Panc1 (cell line): Measurements from ENCODE around the gene CHRDL2. TPM values are rescaled to one million over a fixed set of nuclear protein-coding genes. Genes with fewer than 3 reads are reported as not detected.

Source experiments
- ATAC-seq: fragments of 200-7000 bp; cut with Tn5 transposase; 2 replicates; pipeline ENCODE4 v1.9.1; 2020; ENCODE audit warnings: mild to moderate bottlenecking, moderate library complexity
- BruUV-seq: library from RNA; stranded (reverse); fragments of 400-500 nt; replicated peaks from 2 replicates; lab custom pipeline; 2021; lab: Mats Ljungman, UMichigan
- CTCF ChIA-PET: fragments of 300-600 bp; sonication (Branson Sonifier 250); formaldehyde crosslinking; loops from one replicate; lab custom pipeline; 2022; ENCODE audit warnings: antibody characterized with exemption; lab: Charles Lee
- POLR2A ChIA-PET: fragments of 300-600 bp; sonication (Branson Sonifier 250); formaldehyde crosslinking; loops from one replicate; lab custom pipeline; 2022; ENCODE audit warnings: antibody characterized with exemption; lab: Charles Lee
- DNase-seq: peaks from one replicate; pipeline ENCODE4 v3.0.0-alpha.2; 2010; ENCODE audit warnings: low read depth, low spot score
- H3K27ac ChIP-seq: 2 replicates; pipeline ENCODE4 v1.5.1; 2011; ENCODE audit warnings: mild to moderate bottlenecking, low read length, inconsistent platforms
- H3K27me3 ChIP-seq: fragments of 200-500 bp; sonication (Bioruptor generic); 2 replicates; pipeline ENCODE4 v1.6.0; 2014; ENCODE audit warnings: low read length, inconsistent platforms; ENCODE audit not compliant: control insufficient read depth, insufficient read depth
- H3K36me3 ChIP-seq: fragments of 200-500 bp; sonication (Bioruptor generic); 2 replicates; pipeline ENCODE4 v1.5.1; 2014; ENCODE audit warnings: inconsistent platforms, mild to moderate bottlenecking, low read length, moderate library complexity; ENCODE audit not compliant: control insufficient read depth, insufficient read depth
- H3K4me1 ChIP-seq: 2 replicates; pipeline ENCODE4 v1.5.1; 2011; ENCODE audit warnings: inconsistent platforms, mild to moderate bottlenecking, low read length, moderate library complexity; ENCODE audit not compliant: control insufficient read depth, insufficient read depth
- H3K4me3 ChIP-seq, 2 experiments: 2 replicates each; pipeline ENCODE4 v1.5.1; 2011 to 2012; ENCODE audit warnings: low read depth in 2 of 2, low read length in 2 of 2, mild to moderate bottlenecking in 2 of 2, inconsistent platforms in 1 of 2, moderate library complexity in 1 of 2
- H3K9me3 ChIP-seq: fragments of 200-500 bp; sonication (Bioruptor generic); 2 replicates; pipeline ENCODE4 v1.5.1; 2014; ENCODE audit warnings: low read depth, mild to moderate bottlenecking, inconsistent platforms, low read length, moderate library complexity; ENCODE audit not compliant: control insufficient read depth, insufficient read depth
- CTCF ChIP-seq: fragments of 450-650 bp; IDR thresholded peaks from 2 replicates; pipeline ENCODE4 v1.5.1; 2017; ENCODE audit warnings: mild to moderate bottlenecking
- POLR2AphosphoS5 ChIP-seq: IDR thresholded peaks from 2 replicates; pipeline ENCODE4 v1.6.1; 2012; ENCODE audit warnings: mild to moderate bottlenecking, low read depth, low read length, moderate library complexity
- REST ChIP-seq, 2 experiments: IDR thresholded peaks; 2 replicates each; pipeline ENCODE4 v1.6.1; 2011 to 2012; ENCODE audit warnings: low read depth in 2 of 2, control low read depth in 1 of 2, low read length in 1 of 2, mild to moderate bottlenecking in 1 of 2, moderate library complexity in 1 of 2; ENCODE audit not compliant: insufficient read depth in 1 of 2
- SIN3A ChIP-seq: IDR thresholded peaks from 2 replicates; pipeline ENCODE4 v1.6.1; 2012; ENCODE audit warnings: low read depth, mild to moderate bottlenecking, low read length, moderate library complexity, borderline replicate concordance; ENCODE audit not compliant: insufficient read depth
- TCF7L2 ChIP-seq: IDR thresholded peaks from 2 replicates; pipeline ENCODE4 v1.6.1; 2011; ENCODE audit warnings: mild to moderate bottlenecking, low read depth, low read length, inconsistent platforms
- in situ Hi-C: cut with HindIII; loops from 2 replicates; pipeline ENCODE4 v1.10.0; 2016; ENCODE audit warnings: low sequenced_read_pairs, low pct_unique_long_range_greater_than_20kb
- intact Hi-C: fragments of 100-400 bp; cut with micrococcal nuclease; formaldehyde crosslinking; loops from one replicate; pipeline ENCODE4 v1.10.0; 2022; ENCODE audit not compliant: unreplicated experiment
- total RNA-seq: library from RNA; stranded (reverse); gene quantifications from one replicate; pipeline ENCODE4 v1.2.1, GENCODE V29; 2021; ENCODE audit not compliant: unreplicated experiment

CHRDL2 gene
- total RNA-seq, 1 experiment from 2014 or later, result 0.15 TPM

DNA sequence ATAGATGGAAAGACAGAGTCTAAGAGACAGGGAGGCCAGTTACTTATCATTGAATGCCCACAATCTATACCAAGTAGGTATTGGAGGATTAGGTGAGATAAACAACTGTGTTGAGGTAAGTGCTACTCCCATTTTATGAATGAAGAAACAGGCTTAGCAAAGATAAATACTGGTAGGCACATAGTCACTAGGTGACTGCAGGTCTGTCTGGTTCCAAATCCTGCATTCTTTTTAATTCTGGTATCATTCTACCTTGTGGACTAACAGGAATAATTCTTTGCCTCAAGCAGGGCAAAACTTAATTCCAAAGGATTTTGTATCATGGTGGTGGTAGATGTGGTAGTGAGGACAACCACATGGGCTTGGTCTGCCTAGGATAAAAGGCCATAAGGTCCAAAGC lies 45.8 kb upstream of the CHRDL2 start:
- ChIA-PET CTCF (no interaction called here), POLR2A (no interaction called here)
- TF ChIP-seq SIN3A (no peak), CTCF (no peak), POLR2AphosphoS5 (no peak), REST (IDR thresholded peaks at IDR 0.05; ENCODE audit: insufficient read depth in 1 of 2, low read depth in 2 of 2, low read length in 1 of 2) (no peak), TCF7L2 (no peak)
- no peak overlapping the region for H3K27ac ChIP-seq
- no peak overlapping the region for H3K4me3 ChIP-seq
- BruUV-seq, result no TSS peak
- in situ Hi-C loops, result no loop called here
- no peaks in the 10 kb centered on the region for H3K36me3 ChIP-seq
- no peak for ATAC-seq
- intact Hi-C loops, result no loop called here
- peaks cover 10% of the 10 kb centered on the region for H3K4me1 ChIP-seq
- H3K27me3 ChIP-seq, result no peaks in the 10 kb centered on the region
- H3K9me3 ChIP-seq, result no peaks in the 10 kb centered on the region
- DNase-seq, result no peak

DNA sequence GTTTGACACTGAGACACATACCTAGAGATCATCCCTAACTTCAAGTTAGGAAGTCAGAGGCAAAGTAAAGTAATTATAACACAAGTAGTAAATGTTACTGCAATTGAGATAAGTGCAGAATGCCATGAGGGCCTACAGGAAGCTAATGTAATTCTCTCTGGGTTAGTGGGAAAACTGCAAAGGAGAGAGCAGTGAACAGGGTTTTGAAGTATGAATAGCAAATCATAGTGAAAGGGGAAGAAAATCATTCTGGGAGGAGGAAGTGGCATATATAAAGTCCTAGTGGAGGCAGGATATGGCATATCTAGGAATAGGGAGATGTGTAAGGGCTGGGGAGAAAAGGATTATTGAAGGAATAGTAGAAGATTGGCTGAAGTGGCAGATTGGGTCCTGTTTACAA lies 45.3 kb upstream of the CHRDL2 start:
- no TSS peak for BruUV-seq
- Histone ChIP-seq H3K36me3 (no peaks in the 10 kb centered on the region), H3K4me1 (peaks cover 10% of the 10 kb centered on the region), H3K27me3 (no peaks in the 10 kb centered on the region), H3K27ac (no peak overlapping the region), H3K4me3 (no peak overlapping the region), H3K9me3 (no peaks in the 10 kb centered on the region)
- DNase-seq (no peak), ATAC-seq (no peak)
- intact Hi-C loops (no loop called here), in situ Hi-C loops (no loop called here)
- ChIA-PET CTCF (no interaction called here), POLR2A (no interaction called here)
- TF ChIP-seq REST (IDR thresholded peaks at IDR 0.05; ENCODE audit: insufficient read depth in 1 of 2, low read depth in 2 of 2, low read length in 1 of 2), result no peak
- no peak for TF ChIP-seq SIN3A
- no peak for TF ChIP-seq TCF7L2
- TF ChIP-seq POLR2AphosphoS5, result no peak
- TF ChIP-seq CTCF, result no peak
